Retinal pigment epithelial cell (primary cell): ENCODE measurements around the gene GOLGA5.
"Not testable (repeated sequence)": the region's sequence is repeated elsewhere in the genome, so short reads cannot be mapped to it uniquely, and the experiment has no call there.

Experiments used
- DNase-seq: peaks from one replicate; pipeline ENCODE4 v3.0.0-alpha.2; 2010; ENCODE audit warnings: low read depth
- H3K4me3 ChIP-seq: 2 replicates; pipeline ENCODE4 v1.5.1; 2011; ENCODE audit warnings: mild to moderate bottlenecking, low read length, control low read depth, moderate library complexity
- CTCF ChIP-seq: conservative IDR thresholded peaks from 2 replicates; pipeline ENCODE4 v1.5.1; 2011; ENCODE audit warnings: low read depth, low read length, control low read depth, inconsistent platforms

The GOLGA5 gene

GRCh38 chr14:92753250-92753649 lies 40.9 kb upstream of the GOLGA5 start:
- no peak overlapping the region for H3K4me3 ChIP-seq
- no peak for DNase-seq
- TF ChIP-seq CTCF: no peak

GRCh38 chr14:92754966-92755365 lies 39.1 kb upstream of the GOLGA5 start:
- no peak for TF ChIP-seq CTCF
- no peak for DNase-seq
- no peak overlapping the region for H3K4me3 ChIP-seq

GRCh38 chr14:92755495-92755894 lies 38.6 kb upstream of the GOLGA5 start:
- no peak overlapping the region for H3K4me3 ChIP-seq
- no peak for TF ChIP-seq CTCF

GRCh38 chr14:92756446-92756845 lies 37.7 kb upstream of the GOLGA5 start:
- DNase-seq: no peak
- H3K4me3 ChIP-seq: no peak overlapping the region
- no peak for TF ChIP-seq CTCF

More at GRCh38 chr14:92755495-92755894, 38.6 kb upstream of the GOLGA5 start:
- DNase-seq: peak; percentile 45

GRCh38 chr14:92759300-92759678 lies 34.8 kb upstream of the GOLGA5 start:
- no peak overlapping the region for H3K4me3 ChIP-seq
- TF ChIP-seq CTCF: no peak
- no peak for DNase-seq

- H3K4me3 ChIP-seq: no peak overlapping the region
- no peak for TF ChIP-seq CTCF
- DNase-seq: no peak
These were observed 34.2 kb upstream of the GOLGA5 start for GRCh38 chr14:92759679-92760523.

- no peak for TF ChIP-seq CTCF
- H3K4me3 ChIP-seq: no peak overlapping the region
- DNase-seq: no peak
These were observed 33.6 kb upstream of the GOLGA5 start for GRCh38 chr14:92760524-92760805.

- not testable (repeated sequence) for H3K4me3 ChIP-seq, DNase-seq
These were observed 30.2 kb upstream of the GOLGA5 start for GRCh38 chr14:92763666-92764631.

- DNase-seq: peak; percentile 84
- H3K4me3 ChIP-seq: not testable (repeated sequence)
These were observed 25.9 kb upstream of the GOLGA5 start for GRCh38 chr14:92768236-92768635.
